Activated T-helper 17 cell treated with anti-CD3 and anti-CD28 coated beads, Interleukin-2, amount 50 U/mL, for 72 hours (primary cell): Measurements from ENCODE around the gene SLC5A1. TPM values are rescaled to one million over a fixed set of nuclear protein-coding genes. Genes with fewer than 3 reads are reported as not detected.
A peak's percentile ranks its signal among the peaks of the same experiment; 100 is the strongest.

Source experiments
- ATAC-seq: fragments of 150-1000 bp; cut with Tn5 transposase; replicated peaks from 2 replicates; pipeline ENCODE4 v1.10.0; 2021; ENCODE audit warnings: mild to moderate bottlenecking, moderate library complexity
- H3K27ac Mint-ChIP-seq: one replicate; pipeline ENCODE4 v1.8.0; 2022; ENCODE audit warnings: mixed read lengths
- H3K27me3 Mint-ChIP-seq: one replicate; pipeline ENCODE4 v1.8.0; 2022; ENCODE audit warnings: mixed read lengths
- H3K36me3 Mint-ChIP-seq: one replicate; pipeline ENCODE4 v1.8.0; 2022; ENCODE audit warnings: low read depth, mild to moderate bottlenecking, mixed read lengths
- H3K4me1 Mint-ChIP-seq: one replicate; pipeline ENCODE4 v1.8.0; 2022; ENCODE audit warnings: mixed read lengths
- H3K4me3 Mint-ChIP-seq: one replicate; pipeline ENCODE4 v1.8.0; 2022; ENCODE audit warnings: mild to moderate bottlenecking, mixed read lengths
- H3K9me3 Mint-ChIP-seq: one replicate; pipeline ENCODE4 v1.8.0; 2022; ENCODE audit warnings: mixed read lengths
- total RNA-seq, 2 donors: library from RNA; stranded (reverse); gene quantifications; one replicate each; pipeline ENCODE4 v1.2.3, GENCODE V29; 2022

SLC5A1 gene
- total RNA-seq, result not detected

DNA sequence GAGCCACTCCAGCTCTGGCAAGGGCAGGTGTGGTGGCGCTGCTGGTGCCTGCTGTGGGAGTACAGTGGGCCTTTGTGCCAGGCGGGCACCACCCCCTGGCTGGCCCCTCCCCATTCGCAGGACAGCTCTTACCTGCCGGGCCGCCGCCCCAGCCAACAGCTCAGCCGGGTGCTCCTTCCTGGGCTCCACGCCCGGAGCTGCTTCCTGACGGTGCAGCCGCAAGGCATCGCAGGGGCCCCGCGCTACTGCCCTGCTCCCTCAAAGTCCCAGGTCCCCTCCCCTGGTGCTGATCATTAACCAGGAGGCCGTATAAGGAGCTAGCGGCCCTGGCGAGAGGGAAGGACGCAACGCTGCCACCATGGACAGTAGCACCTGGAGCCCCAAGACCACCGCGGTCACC, at the start of gene SLC5A1:
Gene SLC5A1, plus strand, starts transcription at position 338 of the 400 bp plus-strand sequence. Its CDS starts 21 bp downstream, at position 359.
- H3K36me3 Mint-ChIP-seq, result no peaks in the 10 kb centered on the region
- H3K27ac Mint-ChIP-seq, result no peak within 1 kb of the TSS
- H3K4me1 Mint-ChIP-seq, result no peaks in the 10 kb centered on the region
- no peaks in the 10 kb centered on the region for H3K9me3 Mint-ChIP-seq
- ATAC-seq, result no peak
- peaks cover 75% of the 10 kb centered on the region for H3K27me3 Mint-ChIP-seq
- H3K4me3 Mint-ChIP-seq, result no peak within 1 kb of the TSS

DNA sequence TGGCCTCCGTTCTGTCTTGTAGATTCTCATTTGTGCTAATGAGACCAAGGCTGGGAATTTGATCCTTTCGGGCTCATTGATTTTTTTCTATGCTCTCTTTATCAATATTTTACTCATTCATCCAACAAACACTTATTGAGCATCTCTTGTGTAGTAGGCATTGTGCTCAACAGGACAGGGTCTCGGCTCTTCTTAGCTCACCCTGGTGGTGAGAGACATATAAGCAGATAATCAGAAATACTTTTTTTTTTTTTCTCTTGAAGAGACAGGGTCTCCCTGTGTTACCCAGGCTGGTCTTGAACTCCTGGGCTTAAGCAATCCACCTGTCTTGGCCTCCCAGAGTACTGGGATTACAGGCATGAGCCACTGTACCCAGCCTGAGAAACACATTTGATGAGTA, 48.0 kb upstream of the SLC5A1 start:
- peaks cover 16% of the 10 kb centered on the region for H3K27me3 Mint-ChIP-seq
- no peaks in the 10 kb centered on the region for H3K4me1 Mint-ChIP-seq
- ATAC-seq, result no peak

DNA sequence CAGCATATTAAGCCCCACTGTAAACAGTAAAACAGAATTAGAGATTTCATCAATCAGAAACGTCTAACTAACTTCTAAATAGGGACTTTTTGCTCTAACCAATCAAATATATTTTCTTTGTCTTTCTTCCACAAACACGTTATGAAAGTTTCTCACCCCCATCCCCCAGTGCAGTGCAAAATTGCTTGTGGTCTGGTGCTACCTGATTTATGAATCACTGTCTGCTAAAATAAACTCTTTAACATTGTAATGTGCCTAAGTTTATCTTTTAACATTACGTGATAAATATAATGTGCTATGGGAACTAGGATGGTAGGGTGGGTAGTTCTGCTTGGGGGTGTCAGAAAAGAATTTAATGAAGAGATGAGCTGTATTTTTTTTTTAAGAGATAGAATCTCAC, 47.3 kb upstream of the SLC5A1 start:
- H3K36me3 Mint-ChIP-seq, result no peaks in the 10 kb centered on the region
- peaks cover 17% of the 10 kb centered on the region for H3K27me3 Mint-ChIP-seq
- no peaks in the 10 kb centered on the region for H3K9me3 Mint-ChIP-seq
- H3K4me1 Mint-ChIP-seq, result no peaks in the 10 kb centered on the region
- no peak overlapping the region for H3K4me3 Mint-ChIP-seq
- no peak for ATAC-seq
- H3K27ac Mint-ChIP-seq, result no peak overlapping the region

More for the DNA sequence above, 48.0 kb upstream of the SLC5A1 start:
- Mint-ChIP-seq H3K27ac (no peak overlapping the region), H3K36me3 (no peaks in the 10 kb centered on the region), H3K9me3 (no peaks in the 10 kb centered on the region), H3K4me3 (no peak overlapping the region)

DNA sequence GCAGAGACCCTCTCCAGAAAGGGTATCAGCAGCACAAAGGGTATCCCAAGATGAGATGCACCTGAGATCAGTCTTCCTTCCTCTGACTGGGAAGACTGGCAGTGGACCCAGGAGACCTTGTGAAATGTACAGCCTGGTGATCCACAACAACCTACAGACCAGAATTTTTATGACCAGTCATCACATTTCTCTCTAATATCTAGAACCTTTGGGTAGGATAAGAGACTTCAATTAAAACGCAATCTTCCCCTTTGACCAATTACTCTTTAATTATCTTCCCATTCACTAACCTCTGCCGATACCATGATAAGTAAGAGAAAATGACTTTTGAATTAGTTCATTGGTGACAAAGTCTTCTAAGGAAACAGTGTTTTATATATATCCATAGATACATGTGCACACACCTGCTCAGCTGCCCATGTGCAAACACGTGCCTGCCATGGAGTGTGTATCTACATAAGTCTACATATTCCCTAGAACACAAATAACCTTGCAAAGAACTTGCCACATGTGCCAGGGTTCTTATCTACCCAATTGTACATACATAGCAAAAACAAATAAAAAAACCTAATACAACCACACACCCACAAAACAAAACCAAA, 44.2 kb upstream of the SLC5A1 start:
- no peaks in the 10 kb centered on the region for H3K36me3 Mint-ChIP-seq
- ATAC-seq, result no peak
- H3K4me1 Mint-ChIP-seq, result no peaks in the 10 kb centered on the region
- H3K9me3 Mint-ChIP-seq, result no peaks in the 10 kb centered on the region
- H3K27me3 Mint-ChIP-seq, result peaks cover 24% of the 10 kb centered on the region
- H3K27ac Mint-ChIP-seq, result no peak overlapping the region
- H3K4me3 Mint-ChIP-seq, result no peak overlapping the region

DNA sequence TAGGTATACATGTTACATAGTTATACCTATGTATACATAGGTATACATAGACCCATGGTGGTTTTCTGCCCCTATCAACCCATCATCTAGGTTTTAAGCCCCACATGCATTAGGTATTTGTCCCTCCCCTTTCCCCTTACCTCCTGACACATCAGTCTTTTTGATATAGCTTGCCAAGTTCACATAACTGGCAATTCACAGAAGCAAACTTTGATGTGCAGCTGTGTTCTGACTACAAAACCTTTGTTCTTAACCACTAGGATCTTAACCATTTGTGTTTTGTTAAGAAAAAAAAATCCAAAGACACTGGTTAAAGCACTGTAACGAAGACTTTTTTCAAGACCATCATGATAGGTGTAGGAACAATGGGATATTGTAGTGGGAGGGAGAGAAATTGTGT, 42.9 kb upstream of the SLC5A1 start:
- H3K27ac Mint-ChIP-seq, result no peak overlapping the region
- H3K4me3 Mint-ChIP-seq, result no peak overlapping the region
- no peak for ATAC-seq
- no peaks in the 10 kb centered on the region for H3K9me3 Mint-ChIP-seq
- peaks cover 30% of the 10 kb centered on the region for H3K27me3 Mint-ChIP-seq
- H3K36me3 Mint-ChIP-seq, result no peaks in the 10 kb centered on the region
- H3K4me1 Mint-ChIP-seq, result no peaks in the 10 kb centered on the region

DNA sequence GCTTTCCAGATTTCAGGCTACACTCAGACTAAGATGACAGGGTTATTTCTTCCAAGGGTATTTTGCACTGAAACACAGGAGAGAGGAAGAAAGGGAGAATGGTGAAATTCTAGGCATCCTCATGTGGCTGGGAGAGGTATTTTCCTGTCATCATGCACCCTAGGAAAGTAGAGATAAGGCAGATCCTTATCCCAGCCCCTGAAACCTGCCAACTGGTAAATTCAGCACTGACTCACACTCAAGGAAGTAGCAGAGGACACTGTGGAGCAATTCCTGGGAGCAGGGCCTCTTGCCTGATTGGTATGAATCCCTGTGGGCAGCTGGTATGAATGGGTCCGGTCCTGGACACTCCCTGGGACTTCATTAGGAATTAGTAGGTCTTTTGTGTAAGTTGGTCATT, 37.6 kb upstream of the SLC5A1 start:
- no peaks in the 10 kb centered on the region for H3K9me3 Mint-ChIP-seq
- H3K27me3 Mint-ChIP-seq, result peaks cover 22% of the 10 kb centered on the region
- H3K27ac Mint-ChIP-seq, result no peak overlapping the region
- H3K4me3 Mint-ChIP-seq, result no peak overlapping the region
- ATAC-seq, result no peak
- no peaks in the 10 kb centered on the region for H3K4me1 Mint-ChIP-seq
- H3K36me3 Mint-ChIP-seq, result no peaks in the 10 kb centered on the region

DNA sequence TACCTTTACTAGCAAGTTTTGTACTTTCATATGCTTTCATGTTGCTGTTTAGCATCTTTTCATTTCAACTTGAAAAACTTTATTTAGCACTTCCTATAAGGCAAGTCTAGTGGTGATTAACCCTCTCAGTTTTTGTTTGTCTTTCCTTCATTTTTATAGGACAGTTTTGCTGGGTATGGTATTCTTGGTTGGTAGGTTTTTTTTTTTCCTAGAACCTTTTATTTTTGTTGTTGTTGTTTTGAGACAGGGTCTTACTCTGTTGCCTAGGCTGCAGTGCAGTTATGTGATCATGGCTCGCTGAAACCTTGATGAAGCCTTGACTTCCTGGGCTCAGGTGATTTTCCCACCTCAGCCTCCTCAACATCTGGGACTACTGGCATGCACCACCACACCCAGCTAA, 29.9 kb upstream of the SLC5A1 start:
- H3K4me3 Mint-ChIP-seq, result no peak overlapping the region
- no peak for ATAC-seq
- H3K9me3 Mint-ChIP-seq, result peaks cover 18% of the 10 kb centered on the region
- H3K27me3 Mint-ChIP-seq, result peaks cover 11% of the 10 kb centered on the region
- no peaks in the 10 kb centered on the region for H3K36me3 Mint-ChIP-seq
- H3K27ac Mint-ChIP-seq, result no peak overlapping the region
- no peaks in the 10 kb centered on the region for H3K4me1 Mint-ChIP-seq

DNA sequence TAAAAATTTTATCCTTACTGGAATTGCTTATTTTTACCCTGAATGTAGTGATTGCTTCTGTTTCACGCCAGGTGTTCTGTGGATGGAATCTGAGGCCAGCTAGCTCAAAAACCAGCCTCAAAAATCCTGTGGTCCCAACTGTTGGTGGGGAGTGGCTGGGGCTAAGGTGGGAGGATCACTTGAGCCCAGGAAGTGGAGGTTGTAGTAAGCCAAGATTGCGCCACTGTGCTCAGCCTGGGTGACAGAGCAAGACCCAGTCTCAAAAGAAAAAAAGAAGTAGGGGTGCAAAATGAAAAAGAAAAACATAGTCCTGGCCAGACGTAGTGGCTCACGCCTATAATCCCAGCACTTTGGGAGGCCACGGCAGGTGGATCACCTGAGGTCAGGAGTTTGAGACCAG, 27.0 kb upstream of the SLC5A1 start:
- no peak for ATAC-seq
- Mint-ChIP-seq H3K27ac (no peak overlapping the region), H3K36me3 (no peaks in the 10 kb centered on the region), H3K4me1 (peaks cover 11% of the 10 kb centered on the region), H3K27me3 (peaks cover 23% of the 10 kb centered on the region), H3K9me3 (peaks cover 20% of the 10 kb centered on the region), H3K4me3 (no peak overlapping the region)

DNA sequence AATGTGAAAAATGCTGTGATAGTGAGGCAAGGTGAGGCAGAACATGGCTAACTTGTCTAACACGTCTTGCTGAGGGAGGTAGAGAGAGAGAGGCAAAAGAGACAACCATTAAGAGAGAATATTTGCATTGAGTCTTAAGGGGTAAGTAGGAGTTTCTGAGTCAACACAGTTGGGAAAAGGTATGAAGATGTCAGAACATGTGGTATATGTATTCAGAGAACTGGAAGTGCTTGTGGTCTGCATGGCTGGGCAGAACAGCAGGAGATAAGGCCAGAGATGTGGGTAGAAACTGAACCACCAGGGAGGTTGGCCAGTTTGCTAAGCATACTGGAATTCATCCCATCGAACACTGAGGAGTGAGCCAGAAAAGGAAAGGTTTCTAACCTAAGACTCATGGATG, 25.0 kb upstream of the SLC5A1 start:
- peaks cover 28% of the 10 kb centered on the region for H3K27me3 Mint-ChIP-seq
- H3K36me3 Mint-ChIP-seq, result no peaks in the 10 kb centered on the region
- peaks cover 9% of the 10 kb centered on the region for H3K9me3 Mint-ChIP-seq
- H3K4me1 Mint-ChIP-seq, result peaks cover 11% of the 10 kb centered on the region
- no peak overlapping the region for H3K4me3 Mint-ChIP-seq
- peak; percentile 33 for ATAC-seq
- H3K27ac Mint-ChIP-seq, result no peak overlapping the region

DNA sequence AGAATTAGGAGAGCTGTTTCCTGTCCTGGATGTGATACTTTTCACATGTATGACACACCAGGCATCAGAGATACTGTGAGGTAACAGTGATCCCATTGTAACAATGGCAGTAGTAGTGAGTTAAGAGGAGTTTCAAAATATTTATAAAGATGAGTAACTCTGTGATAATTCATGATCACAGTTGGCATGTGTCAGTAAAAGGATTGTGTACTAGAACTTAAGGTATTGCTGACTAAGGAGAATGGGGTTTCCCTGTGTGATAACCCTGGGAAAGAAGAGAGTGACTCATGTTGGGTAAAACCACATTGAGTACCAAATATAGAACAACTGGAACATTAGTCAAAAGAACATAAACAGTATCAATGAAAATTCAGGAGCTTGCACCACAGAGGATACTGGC, 22.9 kb upstream of the SLC5A1 start:
- H3K36me3 Mint-ChIP-seq, result no peaks in the 10 kb centered on the region
- H3K4me1 Mint-ChIP-seq, result peaks cover 11% of the 10 kb centered on the region
- H3K4me3 Mint-ChIP-seq, result no peak overlapping the region
- H3K27ac Mint-ChIP-seq, result no peak overlapping the region
- ATAC-seq, result peak; percentile 90
- H3K27me3 Mint-ChIP-seq, result peaks cover 28% of the 10 kb centered on the region
- peaks cover 3% of the 10 kb centered on the region for H3K9me3 Mint-ChIP-seq

DNA sequence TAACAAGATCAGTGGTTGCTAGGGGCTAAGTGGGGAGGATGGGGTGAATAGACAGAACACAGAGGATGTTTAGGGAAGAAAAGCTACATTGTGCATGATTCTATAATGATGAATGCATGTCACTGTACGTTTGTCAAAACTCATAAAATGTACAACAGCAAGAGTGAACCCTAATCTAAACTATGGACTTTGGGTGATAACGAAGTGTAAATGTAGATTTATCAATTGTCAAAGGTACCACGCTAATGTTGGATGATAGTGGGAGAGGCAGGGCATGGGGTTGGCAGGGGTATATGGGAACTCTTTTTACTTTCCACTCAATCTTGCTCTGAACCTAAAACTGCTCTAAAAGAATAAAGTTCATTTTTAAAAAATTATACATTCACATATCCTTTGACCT, 21.3 kb upstream of the SLC5A1 start:
- Mint-ChIP-seq H3K27me3 (peaks cover 31% of the 10 kb centered on the region), H3K4me1 (peaks cover 11% of the 10 kb centered on the region)

DNA sequence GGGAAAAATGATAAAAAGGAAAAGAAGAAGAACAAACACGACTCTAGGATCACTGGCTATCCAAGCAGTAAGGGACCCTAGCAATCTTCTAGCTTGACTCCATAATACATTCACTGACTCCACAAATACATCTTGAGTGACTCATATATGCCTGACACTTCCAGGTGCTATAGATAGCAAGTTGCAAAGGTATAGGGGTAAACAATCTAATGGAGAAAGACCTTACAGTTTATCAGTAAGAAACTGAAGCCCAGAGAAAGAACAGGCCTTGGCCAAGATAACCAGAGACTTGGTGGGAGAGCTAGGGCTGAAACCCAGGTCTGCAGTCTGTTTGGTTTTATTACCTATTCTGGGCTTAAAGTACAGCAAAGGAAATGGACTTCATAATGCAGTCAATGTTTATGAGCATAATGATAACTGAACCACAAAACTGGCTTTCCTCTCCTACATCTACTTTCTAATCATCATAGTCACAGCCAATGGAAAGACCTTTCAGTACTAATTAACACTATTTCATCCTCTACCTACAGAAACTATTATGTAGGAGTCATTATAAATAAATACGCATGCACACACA, 19.7 kb upstream of the SLC5A1 start:
- no peak overlapping the region for H3K27ac Mint-ChIP-seq
- H3K4me1 Mint-ChIP-seq, result peaks cover 11% of the 10 kb centered on the region
- no peak for ATAC-seq
- H3K27me3 Mint-ChIP-seq, result peaks cover 19% of the 10 kb centered on the region
- no peak overlapping the region for H3K4me3 Mint-ChIP-seq
- no peaks in the 10 kb centered on the region for H3K36me3 Mint-ChIP-seq
- peaks cover 3% of the 10 kb centered on the region for H3K9me3 Mint-ChIP-seq

More for the DNA sequence above, 21.3 kb upstream of the SLC5A1 start:
- no peak for ATAC-seq
- Mint-ChIP-seq H3K9me3 (peaks cover 3% of the 10 kb centered on the region), H3K4me3 (no peak overlapping the region), H3K27ac (no peak overlapping the region), H3K36me3 (no peaks in the 10 kb centered on the region)

DNA sequence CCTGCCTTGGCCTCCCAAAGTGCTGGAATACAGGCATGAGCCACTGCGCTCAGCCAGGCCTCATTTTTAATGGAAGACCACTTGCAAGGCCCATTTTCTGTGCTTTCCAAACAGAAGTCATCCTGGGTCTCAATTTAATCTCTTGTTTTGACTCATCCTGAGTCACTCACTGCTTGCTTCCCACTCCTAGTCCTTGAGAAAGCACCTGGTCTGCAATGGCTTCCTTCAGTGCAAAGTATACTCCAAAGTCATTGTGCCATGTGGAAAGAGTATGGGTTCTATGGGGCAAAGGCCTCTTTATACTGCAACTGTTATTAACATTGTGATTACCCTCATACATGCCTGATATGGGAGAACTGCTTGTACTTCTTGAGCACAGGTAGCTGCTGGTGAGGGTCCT, 18.3 kb upstream of the SLC5A1 start:
- Mint-ChIP-seq H3K36me3 (no peaks in the 10 kb centered on the region), H3K27ac (no peak overlapping the region), H3K9me3 (peaks cover 3% of the 10 kb centered on the region), H3K4me3 (no peak overlapping the region), H3K27me3 (peaks cover 17% of the 10 kb centered on the region), H3K4me1 (peaks cover 9% of the 10 kb centered on the region)
- ATAC-seq, result peak; percentile 44

DNA sequence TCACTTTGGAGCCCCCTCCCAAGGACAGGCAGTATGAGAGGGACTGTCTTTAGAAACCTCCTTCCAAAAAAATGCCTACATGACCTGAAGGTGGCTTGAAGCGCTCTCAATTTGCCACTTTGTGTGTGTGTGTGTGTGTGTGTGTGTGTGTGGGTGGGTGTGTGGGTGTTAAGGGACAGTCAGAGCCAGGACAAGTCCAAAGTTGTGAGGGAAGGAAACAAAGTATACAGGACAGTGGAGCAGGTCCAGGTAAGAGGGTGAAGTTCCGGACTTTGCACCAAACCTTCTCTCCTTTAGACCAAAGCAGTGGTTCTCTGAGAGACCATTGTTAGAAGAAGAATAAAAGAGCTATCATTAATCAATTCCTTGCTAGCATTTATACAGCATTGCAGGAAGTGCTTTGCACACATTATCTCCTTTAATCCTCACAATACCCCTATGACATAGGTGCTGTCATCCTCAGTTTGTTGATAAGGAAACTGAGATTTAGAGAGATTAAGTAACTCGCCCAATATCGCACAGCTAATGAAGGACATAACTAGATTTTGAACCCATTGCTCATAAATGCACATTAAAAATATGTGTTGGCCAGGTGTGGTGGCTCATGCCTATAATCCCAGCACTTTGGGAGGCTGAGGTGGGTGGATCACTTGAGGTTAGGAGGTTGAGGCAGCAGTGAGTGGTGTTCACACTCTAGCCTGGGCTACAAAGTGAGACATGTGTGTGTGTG, 12.4 kb upstream of the SLC5A1 start:
- no peak for ATAC-seq
- no peaks in the 10 kb centered on the region for H3K9me3 Mint-ChIP-seq
- peaks cover 1% of the 10 kb centered on the region for H3K27me3 Mint-ChIP-seq
- no peaks in the 10 kb centered on the region for H3K4me1 Mint-ChIP-seq
- H3K36me3 Mint-ChIP-seq, result no peaks in the 10 kb centered on the region
- H3K27ac Mint-ChIP-seq, result no peak overlapping the region
- no peak overlapping the region for H3K4me3 Mint-ChIP-seq

DNA sequence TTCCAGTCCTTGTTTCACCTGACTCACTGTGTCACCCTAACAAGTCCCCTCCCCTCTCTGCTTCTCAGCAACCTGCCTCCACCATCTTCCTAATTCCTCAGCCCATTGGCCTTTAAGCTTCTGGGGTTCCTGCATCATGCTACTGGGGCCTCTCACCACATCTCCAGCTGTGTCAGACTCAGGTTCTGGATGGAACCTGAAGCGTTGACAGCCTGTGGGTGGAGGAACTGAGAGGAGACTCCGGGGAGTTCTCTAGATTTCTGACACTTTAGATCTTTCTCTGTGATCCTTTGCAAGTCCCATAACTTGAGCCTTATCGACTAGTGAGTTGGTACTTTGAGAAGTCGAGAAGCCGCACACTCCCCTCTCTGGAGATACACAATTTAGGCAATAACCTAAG, 11.6 kb upstream of the SLC5A1 start:
- no peaks in the 10 kb centered on the region for H3K9me3 Mint-ChIP-seq
- no peaks in the 10 kb centered on the region for H3K36me3 Mint-ChIP-seq
- no peak overlapping the region for H3K4me3 Mint-ChIP-seq
- no peaks in the 10 kb centered on the region for H3K4me1 Mint-ChIP-seq
- H3K27ac Mint-ChIP-seq, result no peak overlapping the region
- peaks cover under 1% of the 10 kb centered on the region for H3K27me3 Mint-ChIP-seq
- ATAC-seq, result no peak
